K562 (cell line): ENCODE data around the gene SCFD2. TPM values are rescaled to one million over a fixed set of nuclear protein-coding genes. Genes with fewer than 3 reads are reported as not detected.

Experiments
- ATAC-seq: fragments of 200-7000 bp; cut with Tn5 transposase; 3 replicates; pipeline ENCODE4 v1.9.1; 2020; ENCODE audit warnings: moderate library complexity
- BruUV-seq: library from RNA; stranded (reverse); fragments of 400-500 nt; replicated peaks from 2 replicates; lab custom pipeline; 2021; lab: Mats Ljungman, UMichigan
- CTCF ChIA-PET: fragments of 300-600 bp; formaldehyde crosslinking; extraction: SDS; loops from one replicate; lab custom pipeline; 2021; ENCODE audit warnings: low intra/inter-chr PET ratio; lab: Yijun Ruan, JAX
- POLR2A ChIA-PET: fragments of 300-600, 350-650 bp; sonication (Branson Sonifier 250); formaldehyde crosslinking; extraction: SDS; loops from one replicate; lab custom pipeline; 2021; ENCODE audit warnings: antibody characterized with exemption, inconsistent platforms; lab: Yijun Ruan, JAX
- DNase-seq, 4 experiments: peaks; one replicate each; pipeline versions ENCODE4 v3.0.0 to v3.0.0-alpha.2; 2011 to 2018; ENCODE audit warnings: low spot score in 3 of 4, mixed read lengths in 3 of 4; ENCODE audit errors: extremely low read depth in 1 of 4
- FAIRE-seq: peaks from 2 replicates; lab custom pipeline; 2011; peaks lifted over from hg19 to GRCh38; lab: Jason Lieb, UNC
- H2AFZ ChIP-seq: 2 replicates; pipeline ENCODE4 v1.6.0; 2011; ENCODE audit warnings: low read depth, low read length, control low read depth, inconsistent platforms
- H3K27ac ChIP-seq: fragments of 200-600 bp; 3 replicates; pipeline ENCODE4 v1.8.0; 2011; ENCODE audit warnings: low read depth, mild to moderate bottlenecking, control low read depth, inconsistent platforms, low read length, moderate library complexity, mixed read lengths; ENCODE audit errors: extremely low read depth
- H3K27me3 ChIP-seq, 2 experiments: fragments of 300-600 bp in 1 of 2; 2 replicates in 1 of 2; 3 replicates in 1 of 2; pipeline versions ENCODE4 v1.6.0 to v1.8.0; 2011; ENCODE audit warnings: inconsistent platforms in 2 of 2, low read length in 2 of 2, mild to moderate bottlenecking in 1 of 2, mixed read lengths in 1 of 2, moderate library complexity in 1 of 2; ENCODE audit not compliant: control insufficient read depth in 2 of 2, insufficient read depth in 2 of 2
- H3K36me3 ChIP-seq: fragments of 300-600 bp; 3 replicates; pipeline ENCODE4 v1.8.0; 2011; ENCODE audit warnings: mild to moderate bottlenecking, low read length, inconsistent platforms; ENCODE audit not compliant: control insufficient read depth, insufficient read depth
- H3K4me1 ChIP-seq, 2 experiments: fragments of 200-600 bp in 1 of 2; replicated peaks in 1 of 2; 2 replicates in 1 of 2; 3 replicates in 1 of 2; pipeline versions ENCODE4 v1.5.1 to v1.8.0; 2011; ENCODE audit warnings: inconsistent platforms in 2 of 2, low read length in 2 of 2, mild to moderate bottlenecking in 1 of 2, mixed read lengths in 1 of 2, moderate library complexity in 1 of 2; ENCODE audit not compliant: control insufficient read depth in 2 of 2, insufficient read depth in 2 of 2
- H3K4me2 ChIP-seq: 2 replicates; pipeline ENCODE4 v1.6.1; 2011; ENCODE audit warnings: low read length, control low read depth, inconsistent platforms, mixed read lengths; ENCODE audit not compliant: insufficient read depth
- H3K4me3 ChIP-seq: fragments of 200-600 bp; sonication (generic), shearing (Covaris generic); 2 replicates; pipeline ENCODE4 v1.5.1; 2016; ENCODE audit warnings: control low read depth, inconsistent platforms
- H3K79me2 ChIP-seq: fragments of 200-600 bp; 3 replicates; pipeline ENCODE4 v1.8.0; 2011; ENCODE audit warnings: low read length, inconsistent platforms; ENCODE audit not compliant: control insufficient read depth, insufficient read depth
- H3K9ac ChIP-seq, 2 experiments: 2 replicates each; pipeline versions ENCODE4 v1.6.0 to v1.6.1; 2011; ENCODE audit warnings: low read depth in 2 of 2, low read length in 2 of 2, control low read depth in 1 of 2, inconsistent platforms in 1 of 2, mild to moderate bottlenecking in 1 of 2, mixed read lengths in 1 of 2; ENCODE audit not compliant: insufficient read depth in 1 of 2
- H3K9me1 ChIP-seq: one replicate; pipeline ENCODE4 v1.6.0; 2011; ENCODE audit warnings: inconsistent platforms, mild to moderate bottlenecking, low read length, moderate library complexity; ENCODE audit not compliant: control insufficient read depth, insufficient read depth
- H3K9me3 ChIP-seq: replicated peaks from 2 replicates; pipeline ENCODE4 v1.5.1; 2011; ENCODE audit warnings: low read depth, low read length, inconsistent platforms; ENCODE audit not compliant: control insufficient read depth, insufficient read depth
- H4K20me1 ChIP-seq: replicated peaks from 2 replicates; pipeline ENCODE4 v1.6.1; 2011; ENCODE audit warnings: low read length, inconsistent platforms, mixed read lengths; ENCODE audit not compliant: control insufficient read depth, insufficient read depth
- AFF4 ChIP-seq: sonication (generic); formaldehyde crosslinking; IDR thresholded peaks from 2 replicates; pipeline ENCODE4 v1.8.0; 2023; ENCODE audit warnings: mild to moderate bottlenecking, missing genetic modification reagents
- CUX1 ChIP-seq: fragments of 200-800 bp; sonication (Bioruptor generic); IDR thresholded peaks from 2 replicates; pipeline ENCODE4 v1.6.1; 2016; ENCODE audit warnings: missing genetic modification characterization, missing compliant biosample characterization
- NCOR1 ChIP-seq: fragments of 450-650 bp; IDR thresholded peaks from 2 replicates; pipeline ENCODE4 v1.6.1; 2016; ENCODE audit warnings: mild to moderate bottlenecking, moderate library complexity
- XRCC5 ChIP-seq: fragments of 200-400 bp; formaldehyde crosslinking; IDR thresholded peaks from 2 replicates; pipeline ENCODE4 v1.6.1; 2017; ENCODE audit warnings: low read depth, mild to moderate bottlenecking, low read length
- WGBS: fragments of 100-300 bp; shearing (Covaris generic); methylation state at CpG from one replicate; pipeline ENCODE4 v1.1.6; 2016; ENCODE audit warnings: low coverage, mixed read lengths; ENCODE audit not compliant: insufficient coverage; ENCODE audit errors: missing lambda C conversion rate; 5-methylcytosine and 5-hydroxymethylcytosine counted together
- in situ Hi-C: fragments of 300-500 bp; cut with MboI; formaldehyde crosslinking; loops from 4 replicates; pipeline ENCODE4 v1.15.0; 2018; ENCODE audit warnings: inconsistent platforms, mixed read lengths
- intact Hi-C: fragments of 100-400 bp; cut with micrococcal nuclease; formaldehyde crosslinking; loops from 2 replicates; pipeline ENCODE4 v1.14.2; 2022
- polyA plus RNA-seq, 8 experiments: library from polyadenylated mRNA; depleted of rRNA in 4 of 8; stranded (reverse) in 5 of 8; unstranded in 3 of 8; fragments of >200 nt; fragmentation: Nextera tagmentation in 2 of 8; fragmentation: Illumina TruSeq in 1 of 8; extraction: Ambion mirVana in 2 of 8; extraction: Trizol in 1 of 8; gene quantifications; 2 replicates each; pipeline versions ENCODE4 v1.2.1 to v1.2.3, GENCODE V29; 2011 to 2014; ENCODE audit warnings: inconsistent platforms in 1 of 8, missing spikeins in 1 of 8
- total RNA-seq, 7 experiments: library from RNA; depleted of rRNA in 6 of 7; stranded (reverse); fragments of >200 nt in 6 of 7; fragmentation: Illumina TruSeq in 2 of 7; extraction: Trizol in 2 of 7; gene quantifications; 2 replicates each; pipeline versions ENCODE4 v1.2.1 to v1.2.3, GENCODE V29; 2011 to 2021; ENCODE audit warnings: low replicate concordance in 1 of 7

SCFD2 gene
- total and polyA plus RNA-seq, 9 of the 15 experiments (the other 6 are each of a cell fraction or from before 2014, with no cell fraction given): 5.7 to 30.3 (median 22.8) TPM

- no peak for TF ChIP-seq AFF4 (CRISPR knock-in tag)
- TF ChIP-seq XRCC5: no peak
- no peak for TF ChIP-seq NCOR1
Measured at GRCh38 chr4:52842792-52843191, 523.1 kb downstream of the SCFD2 start (continued).

GRCh38 chr4:52841682-52842456 lies 524.0 kb downstream of the SCFD2 start:
- ATAC-seq: no peak
- POLR2A ChIA-PET: no interaction called here

More at GRCh38 chr4:52841682-52842456, 524.0 kb downstream of the SCFD2 start:
- H4K20me1 ChIP-seq: no peaks in the 10 kb centered on the region
- no peak overlapping the region for H3K4me3 ChIP-seq
- H3K27ac ChIP-seq: no peak overlapping the region
- intact Hi-C loops: no loop called here
- H3K4me2 ChIP-seq: no peak overlapping the region
- no peak for DNase-seq
- H3K9ac ChIP-seq: no peak overlapping the region
- H3K9me3 ChIP-seq: no peaks in the 10 kb centered on the region
- no peak for TF ChIP-seq CUX1 (CRISPR knock-in tag)
- 5% methylated on average over 18 of the region's 18 CpGs for WGBS
- CTCF ChIA-PET: no interaction called here
- no peaks in the 10 kb centered on the region for H3K36me3 ChIP-seq
- H3K9me1 ChIP-seq: no peaks in the 10 kb centered on the region
- no TSS peak for BruUV-seq
- H3K27me3 ChIP-seq: peaks cover 17 to 44% of the 10 kb centered on the region in 2 experiments; a peak in 4 of 5 replicates
- no peak overlapping the region for H2AFZ ChIP-seq
- in situ Hi-C loops: no loop called here
- H3K79me2 ChIP-seq: no peaks in the 10 kb centered on the region
- H3K4me1 ChIP-seq: no peaks in the 10 kb centered on the region; a peak in 1 of 5 replicates
- FAIRE-seq: no peak
